ENCODE results near the gene PCGF6. TPM values are rescaled to one million over a fixed set of nuclear protein-coding genes. Genes with fewer than 3 reads are reported as not detected.

Gene PCGF6
- total and polyA plus RNA-seq, 2 donors (not counting 1 experiment from before 2014, with no cell fraction given) = 3.5 to 7.4 TPM

DNA sequence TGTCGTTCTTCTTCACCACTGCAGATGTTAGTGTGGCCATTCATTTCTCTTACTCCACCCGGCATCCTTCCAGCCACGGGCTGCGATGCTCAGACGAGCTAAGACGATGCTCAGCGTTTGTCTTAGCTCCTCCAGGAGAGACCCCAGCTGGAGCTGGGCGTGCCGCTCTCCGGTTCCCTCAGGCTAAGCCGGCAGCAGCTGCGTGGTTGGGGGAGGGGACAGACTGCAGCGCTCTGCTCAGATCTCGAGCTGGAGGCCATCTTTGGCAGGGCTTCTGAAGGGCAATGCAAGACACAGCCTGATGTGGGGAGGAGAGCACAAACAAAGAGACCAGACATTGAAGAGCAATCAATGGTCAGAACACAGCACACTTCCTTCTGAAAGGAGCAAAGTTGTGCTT is 69.2 kb downstream of the PCGF6 start:
- CTCF ChIA-PET = no interaction called here
- H3K27me3 ChIP-seq (replicated peaks in 1 of 4; ENCODE audit: control extremely low read depth in 1 of 4, control insufficient read depth in 3 of 4, insufficient read depth in 4 of 4, low read length in 3 of 4) = peaks cover 0 to 54% (median 31%) of the 10 kb centered on the region in 4 experiments

DNA sequence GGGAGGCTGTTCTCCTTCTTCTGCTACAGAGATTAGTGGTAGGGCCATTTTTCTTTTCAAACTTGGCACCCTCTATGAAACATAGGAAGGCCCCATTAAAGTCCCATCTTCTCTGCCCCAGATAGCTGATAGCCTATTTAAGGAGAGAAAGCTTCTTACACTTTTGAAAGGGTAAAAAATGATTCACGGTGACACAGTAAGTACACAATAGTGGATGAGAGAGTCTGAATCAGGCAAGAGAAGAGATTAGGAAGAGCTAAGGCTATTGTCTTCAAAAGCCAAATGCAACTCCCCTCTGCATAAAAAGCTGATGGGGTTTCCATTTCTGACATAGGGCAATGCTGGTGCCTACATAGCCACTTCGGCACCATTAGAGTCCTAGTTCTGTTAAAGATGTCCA is 70.4 kb downstream of the PCGF6 start:
- Mint-ChIP-seq H3K27ac (no peak overlapping the region), H3K27me3 (peaks cover 60% of the 10 kb centered on the region), H3K4me3 (no peak overlapping the region), H3K9me3 (ENCODE audit: insufficient read depth) (no peaks in the 10 kb centered on the region), H3K4me1 (peaks cover 7% of the 10 kb centered on the region)
- Histone ChIP-seq H3K9ac (ENCODE audit: low read length) (no peak overlapping the region), H3K4me2 (replicated peaks; ENCODE audit: low read depth, low read length, poor library complexity, severe bottlenecking) (no peak overlapping the region), H3K79me2 (ENCODE audit: control insufficient read depth, insufficient read depth, low read length) (no peaks in the 10 kb centered on the region), H3K4me3 (ENCODE audit: control extremely low read depth in 1 of 5, extremely low read depth in 1 of 5, insufficient read depth in 1 of 5, low read depth in 2 of 5, low read length in 4 of 5) (no peak overlapping the region), H3K9me3 (ENCODE audit: control extremely low read depth in 1 of 3, control insufficient read depth in 2 of 3, insufficient read depth in 1 of 3, low read length in 2 of 3) (peaks cover 0 to 12% (median 0%) of the 10 kb centered on the region in 3 donors), H3K4me1 (ENCODE audit: control insufficient read depth in 2 of 2, insufficient read depth in 2 of 2, low read length in 2 of 2) (peaks cover 12 to 21% of the 10 kb centered on the region in 2 donors), H3K27me3 (replicated peaks in 1 of 4; ENCODE audit: control extremely low read depth in 1 of 4, control insufficient read depth in 3 of 4, insufficient read depth in 4 of 4, low read length in 3 of 4) (peaks cover 0 to 61% (median 33%) of the 10 kb centered on the region in 4 experiments), H2AFZ (ENCODE audit: insufficient read depth, low read depth, low read length, poor library complexity, severe bottlenecking) (no peak overlapping the region), H4K20me1 (ENCODE audit: control insufficient read depth, insufficient read depth, low read length, poor library complexity, severe bottlenecking) (no peaks in the 10 kb centered on the region), H3K36me3 (replicated peaks in 1 of 2; ENCODE audit: control extremely low read depth in 1 of 2, control insufficient read depth in 1 of 2, extremely low read depth in 1 of 2, insufficient read depth in 2 of 2, low read length in 1 of 2) (no peaks in the 10 kb centered on the region), H3K27ac (ENCODE audit: low read length in 2 of 2) (no peak overlapping the region)
- POLR2A ChIA-PET = no interaction called here
- intact Hi-C loops (cut with micrococcal nuclease) = no loop called here
- TF ChIP-seq, protein P1, sequence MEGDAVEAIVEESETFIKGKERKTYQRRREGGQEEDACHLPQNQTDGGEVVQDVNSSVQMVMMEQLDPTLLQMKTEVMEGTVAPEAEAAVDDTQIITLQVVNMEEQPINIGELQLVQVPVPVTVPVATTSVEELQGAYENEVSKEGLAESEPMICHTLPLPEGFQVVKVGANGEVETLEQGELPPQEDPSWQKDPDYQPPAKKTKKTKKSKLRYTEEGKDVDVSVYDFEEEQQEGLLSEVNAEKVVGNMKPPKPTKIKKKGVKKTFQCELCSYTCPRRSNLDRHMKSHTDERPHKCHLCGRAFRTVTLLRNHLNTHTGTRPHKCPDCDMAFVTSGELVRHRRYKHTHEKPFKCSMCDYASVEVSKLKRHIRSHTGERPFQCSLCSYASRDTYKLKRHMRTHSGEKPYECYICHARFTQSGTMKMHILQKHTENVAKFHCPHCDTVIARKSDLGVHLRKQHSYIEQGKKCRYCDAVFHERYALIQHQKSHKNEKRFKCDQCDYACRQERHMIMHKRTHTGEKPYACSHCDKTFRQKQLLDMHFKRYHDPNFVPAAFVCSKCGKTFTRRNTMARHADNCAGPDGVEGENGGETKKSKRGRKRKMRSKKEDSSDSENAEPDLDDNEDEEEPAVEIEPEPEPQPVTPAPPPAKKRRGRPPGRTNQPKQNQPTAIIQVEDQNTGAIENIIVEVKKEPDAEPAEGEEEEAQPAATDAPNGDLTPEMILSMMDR (IDR thresholded peaks at IDR 0.05) = no peak
- DNase-seq = no peak
- no peak for ATAC-seq (ENCODE audit: low read depth)
- WGBS (ENCODE audit: insufficient coverage) = 93% methylated on average over 1 of the region's 2 CpGs
- CTCF ChIA-PET = no interaction called here

More for the DNA sequence above, 69.2 kb downstream of the PCGF6 start:
- TF ChIP-seq, protein P1 (IDR thresholded peaks at IDR 0.05) = no peak
- TF ChIP-seq EZH2 (IDR thresholded peaks at IDR 0.05; ENCODE audit: borderline replicate concordance, insufficient read depth, low read depth, low read length, poor library complexity, severe bottlenecking) = no peak
- Histone ChIP-seq H3K27ac (ENCODE audit: low read length in 2 of 2) (no peak overlapping the region), H3K4me1 (ENCODE audit: control insufficient read depth in 2 of 2, insufficient read depth in 2 of 2, low read length in 2 of 2) (peaks cover 8 to 15% of the 10 kb centered on the region in 2 donors), H3K4me2 (replicated peaks; ENCODE audit: low read depth, low read length, poor library complexity, severe bottlenecking) (no peak overlapping the region), H2AFZ (ENCODE audit: insufficient read depth, low read depth, low read length, poor library complexity, severe bottlenecking) (no peak overlapping the region), H3K9ac (ENCODE audit: low read length) (no peak overlapping the region), H3K79me2 (ENCODE audit: control insufficient read depth, insufficient read depth, low read length) (no peaks in the 10 kb centered on the region), H4K20me1 (ENCODE audit: control insufficient read depth, insufficient read depth, low read length, poor library complexity, severe bottlenecking) (no peaks in the 10 kb centered on the region), H3K9me3 (ENCODE audit: control extremely low read depth in 1 of 3, control insufficient read depth in 2 of 3, insufficient read depth in 1 of 3, low read length in 2 of 3) (peaks cover 0 to 12% (median 0%) of the 10 kb centered on the region in 3 donors), H3K4me3 (ENCODE audit: control extremely low read depth in 1 of 5, extremely low read depth in 1 of 5, insufficient read depth in 1 of 5, low read depth in 2 of 5, low read length in 4 of 5) (no peak overlapping the region), H3K36me3 (replicated peaks in 1 of 2; ENCODE audit: control extremely low read depth in 1 of 2, control insufficient read depth in 1 of 2, extremely low read depth in 1 of 2, insufficient read depth in 2 of 2, low read length in 1 of 2) (no peaks in the 10 kb centered on the region)
- no peaks in the 10 kb centered on the region for H3K9me3 Mint-ChIP-seq (ENCODE audit: insufficient read depth)
- H3K4me1 Mint-ChIP-seq = peaks cover 2% of the 10 kb centered on the region
- WGBS (ENCODE audit: insufficient coverage) = 15% methylated on average over 14 of the region's 14 CpGs
- H3K4me3 Mint-ChIP-seq = no peak overlapping the region
- ATAC-seq (ENCODE audit: low read depth) = no peak
- H3K27ac Mint-ChIP-seq = no peak overlapping the region
- intact Hi-C loops (cut with micrococcal nuclease) = no loop called here
- peaks cover 54% of the 10 kb centered on the region for H3K27me3 Mint-ChIP-seq
- no peak for DNase-seq
- POLR2A ChIA-PET = no interaction called here

Data from B cell (primary cell).